SK-N-SH (cell line): ENCODE data around the gene KIF19. TPM values are rescaled to one million over a fixed set of nuclear protein-coding genes. Genes with fewer than 3 reads are reported as not detected.

ENCODE experiments used
- CTCF ChIA-PET: fragments of 300-600, 350-600 bp; formaldehyde crosslinking; extraction: SDS; loops from one replicate; lab custom pipeline; 2021; lab: Yijun Ruan, JAX
- POLR2A ChIA-PET: fragments of 350-600 bp; sonication (Branson Sonifier 250); formaldehyde crosslinking; extraction: SDS; loops from one replicate; lab custom pipeline; 2020; ENCODE audit warnings: antibody characterized with exemption, inconsistent platforms; lab: Yijun Ruan, JAX
- DNase-seq: peaks from one replicate; pipeline ENCODE4 v3.0.0; 2012
- H2AFZ ChIP-seq: fragments of 200-600 bp; sonication (generic); 2 replicates; pipeline ENCODE4 v1.8.1; 2016; ENCODE audit warnings: antibody characterized with exemption, mild to moderate bottlenecking, low read depth
- H3F3A ChIP-seq: fragments of 200-600 bp; sonication (generic); replicated peaks from 2 replicates; pipeline ENCODE3; 2016; ENCODE audit warnings: antibody characterized with exemption, mild to moderate bottlenecking; ENCODE audit not compliant: insufficient read depth
- H3K27ac ChIP-seq, 2 experiments: fragments of 200-500 bp in 1 of 2; fragments of 200-600 bp in 1 of 2; sonication (Bioruptor generic) in 1 of 2; sonication (generic), shearing (Covaris generic) in 1 of 2; 2 replicates each; pipeline versions ENCODE4 v1.5.1 to v1.6.1; 2014 to 2016; ENCODE audit warnings: low read depth in 2 of 2, inconsistent platforms in 1 of 2, low read length in 1 of 2, mild to moderate bottlenecking in 1 of 2, mixed read lengths in 1 of 2
- H3K27me3 ChIP-seq: fragments of 200-600 bp; sonication (generic), shearing (Covaris generic); 2 replicates; pipeline ENCODE4 v1.6.1; 2016; ENCODE audit warnings: mixed run types; ENCODE audit not compliant: insufficient read depth
- H3K36me3 ChIP-seq, 2 experiments: fragments of 200-500 bp in 1 of 2; fragments of 200-600 bp in 1 of 2; sonication (Bioruptor generic) in 1 of 2; sonication (generic) in 1 of 2; replicated peaks in 1 of 2; 2 replicates each; pipeline versions ENCODE3 to v1.5.1; 2014 to 2016; ENCODE audit warnings: low read length in 1 of 2, mild to moderate bottlenecking in 1 of 2; ENCODE audit not compliant: insufficient read depth in 2 of 2, control insufficient read depth in 1 of 2
- H3K4me1 ChIP-seq, 2 experiments: fragments of 200-500 bp in 1 of 2; fragments of 200-600 bp in 1 of 2; sonication (Bioruptor generic) in 1 of 2; sonication (generic), shearing (Covaris generic) in 1 of 2; 2 replicates each; pipeline versions ENCODE4 v1.5.1 to v1.6.1; 2014 to 2016; ENCODE audit warnings: low read depth in 1 of 2, low read length in 1 of 2, mixed run types in 1 of 2; ENCODE audit not compliant: insufficient read depth in 2 of 2, control insufficient read depth in 1 of 2
- H3K4me2 ChIP-seq: fragments of 200-600 bp; sonication (generic), shearing (Covaris generic); 2 replicates; pipeline ENCODE4 v1.6.1; 2017; ENCODE audit warnings: mixed run types
- H3K4me3 ChIP-seq, 2 experiments: fragments of 200-500 bp in 1 of 2; fragments of 200-600 bp in 1 of 2; sonication (Bioruptor generic) in 1 of 2; sonication (generic), shearing (Covaris generic) in 1 of 2; 2 replicates each; pipeline versions ENCODE4 v1.5.1 to v1.8.1; 2014 to 2016; ENCODE audit warnings: low read depth in 2 of 2, inconsistent platforms in 1 of 2, low read length in 1 of 2, mild to moderate bottlenecking in 1 of 2, mixed read lengths in 1 of 2, moderate library complexity in 1 of 2
- H3K79me2 ChIP-seq: fragments of 200-600 bp; sonication (generic); 2 replicates; pipeline ENCODE4 v1.8.1; 2017; ENCODE audit warnings: mild to moderate bottlenecking; ENCODE audit not compliant: insufficient read depth
- H3K9ac ChIP-seq: fragments of 200-600 bp; sonication (generic); 2 replicates; pipeline ENCODE4 v1.6.1; 2017; ENCODE audit warnings: mixed run types
- H3K9me2 ChIP-seq: fragments of 200-600 bp; sonication (generic); 2 replicates; pipeline ENCODE4 v1.6.1; 2017; ENCODE audit warnings: mixed run types
- H3K9me3 ChIP-seq: fragments of 200-600 bp; sonication (generic); 2 replicates; pipeline ENCODE4 v1.6.1; 2017; ENCODE audit warnings: mixed run types, mild to moderate bottlenecking, moderate library complexity
- H4K20me1 ChIP-seq: fragments of 200-600 bp; sonication (generic); 2 replicates; pipeline ENCODE4 v1.6.1; 2017; ENCODE audit warnings: mild to moderate bottlenecking, mixed run types; ENCODE audit not compliant: insufficient read depth
- CHD2 ChIP-seq: fragments of 150-350 bp; IDR thresholded peaks from 2 replicates; pipeline ENCODE4 v1.6.1; 2018; ENCODE audit warnings: low read length; ENCODE audit not compliant: partially characterized antibody
- FOSL2 ChIP-seq: IDR thresholded peaks from 2 replicates; pipeline ENCODE4 v1.4.0; 2012; ENCODE audit warnings: low read depth, mild to moderate bottlenecking, moderate library complexity, borderline replicate concordance
- FOXM1 ChIP-seq: IDR thresholded peaks from 2 replicates; pipeline ENCODE4 v1.4.0; 2012; ENCODE audit warnings: low read depth, mild to moderate bottlenecking
- MXI1 ChIP-seq: IDR thresholded peaks from 2 replicates; pipeline ENCODE4 v1.6.1; 2012; ENCODE audit warnings: mild to moderate bottlenecking, low read depth, low read length, improper control_type of control experiment
- POLR2AphosphoS5 ChIP-seq: IDR thresholded peaks from 2 replicates; pipeline ENCODE4 v1.6.1; 2012; ENCODE audit warnings: low read depth, low read length
- RCOR1 ChIP-seq: fragments of 150-350 bp; IDR thresholded peaks from 2 replicates; pipeline ENCODE4 v1.6.1; 2017; ENCODE audit warnings: antibody characterized with exemption, low read length
- RFX5 ChIP-seq: IDR thresholded peaks from 2 replicates; pipeline ENCODE4 v1.6.1; 2012; ENCODE audit warnings: mild to moderate bottlenecking, improper control_type of control experiment, low read length
- TAF1 ChIP-seq: IDR thresholded peaks from 2 replicates; pipeline ENCODE4 v1.6.1; 2012; ENCODE audit warnings: low read depth, mild to moderate bottlenecking, low read length, moderate library complexity, borderline replicate concordance
- TEAD4 ChIP-seq: IDR thresholded peaks from 2 replicates; pipeline ENCODE4 v1.4.0; 2012; ENCODE audit warnings: mild to moderate bottlenecking, borderline replicate concordance; ENCODE audit not compliant: insufficient read depth
- whole genome bisulfite sequencing: methylation state at CpG from one replicate; pipeline ENCODE4 v1.1.6; 2017; ENCODE audit warnings: low lambda C conversion rate; 5-methylcytosine and 5-hydroxymethylcytosine counted together
- polyA plus RNA-seq, 3 experiments: library from polyadenylated mRNA; depleted of rRNA; stranded (reverse); fragments of >200 nt; gene quantifications; 2 replicates each; pipeline ENCODE4 v1.2.3, GENCODE V29; 2012
- TF ChIP-seq, protein P1 (sequence below): IDR thresholded peaks from 2 replicates; pipeline ENCODE4 v1.4.0; 2012; ENCODE audit warnings: low read depth, borderline replicate concordance
- TF ChIP-seq, protein P2 (sequence below): fragments of 200-600 bp; sonication (generic); IDR thresholded peaks from 2 replicates; pipeline ENCODE4 v1.6.1; 2017; ENCODE audit warnings: antibody characterized with exemption, mild to moderate bottlenecking, moderate library complexity
- TF ChIP-seq, protein P3 (sequence below): IDR thresholded peaks from 2 replicates; pipeline ENCODE4 v1.4.0; 2012; ENCODE audit warnings: low read depth, borderline replicate concordance

KIF19 gene
- polyA plus RNA-seq, 1 of the 3 experiments (the other 2 are of a cell fraction) = not detected

DNA sequence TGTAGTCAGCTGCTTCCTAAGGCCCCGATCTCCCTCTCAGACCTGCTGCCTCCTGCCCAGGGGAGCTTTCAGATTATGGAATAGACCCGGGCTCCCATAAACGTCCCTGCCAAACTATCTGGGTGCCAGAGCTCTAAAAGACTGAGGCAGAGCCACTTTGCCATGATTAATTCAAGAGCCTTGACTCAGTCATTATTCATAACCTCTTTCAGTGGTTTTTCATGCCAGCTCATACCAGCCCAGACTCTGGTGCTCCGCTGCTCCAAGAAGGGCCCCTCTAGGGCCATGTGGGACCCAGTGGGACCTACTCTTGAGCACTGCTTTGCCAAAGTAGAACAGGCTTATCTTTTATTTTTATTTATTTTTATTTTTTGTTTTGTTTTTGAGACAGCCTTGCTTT, 28.1 kb upstream of the KIF19 start:
- TF ChIP-seq FOXM1 (no peak), TEAD4 (no peak), RCOR1 (no peak), TAF1 (no peak), CHD2 (no peak), MXI1 (no peak)
- TF ChIP-seq, protein P1, sequence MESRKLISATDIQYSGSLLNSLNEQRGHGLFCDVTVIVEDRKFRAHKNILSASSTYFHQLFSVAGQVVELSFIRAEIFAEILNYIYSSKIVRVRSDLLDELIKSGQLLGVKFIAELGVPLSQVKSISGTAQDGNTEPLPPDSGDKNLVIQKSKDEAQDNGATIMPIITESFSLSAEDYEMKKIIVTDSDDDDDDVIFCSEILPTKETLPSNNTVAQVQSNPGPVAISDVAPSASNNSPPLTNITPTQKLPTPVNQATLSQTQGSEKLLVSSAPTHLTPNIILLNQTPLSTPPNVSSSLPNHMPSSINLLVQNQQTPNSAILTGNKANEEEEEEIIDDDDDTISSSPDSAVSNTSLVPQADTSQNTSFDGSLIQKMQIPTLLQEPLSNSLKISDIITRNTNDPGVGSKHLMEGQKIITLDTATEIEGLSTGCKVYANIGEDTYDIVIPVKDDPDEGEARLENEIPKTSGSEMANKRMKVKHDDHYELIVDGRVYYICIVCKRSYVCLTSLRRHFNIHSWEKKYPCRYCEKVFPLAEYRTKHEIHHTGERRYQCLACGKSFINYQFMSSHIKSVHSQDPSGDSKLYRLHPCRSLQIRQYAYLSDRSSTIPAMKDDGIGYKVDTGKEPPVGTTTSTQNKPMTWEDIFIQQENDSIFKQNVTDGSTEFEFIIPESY = no peak
- TF ChIP-seq, protein P2, sequence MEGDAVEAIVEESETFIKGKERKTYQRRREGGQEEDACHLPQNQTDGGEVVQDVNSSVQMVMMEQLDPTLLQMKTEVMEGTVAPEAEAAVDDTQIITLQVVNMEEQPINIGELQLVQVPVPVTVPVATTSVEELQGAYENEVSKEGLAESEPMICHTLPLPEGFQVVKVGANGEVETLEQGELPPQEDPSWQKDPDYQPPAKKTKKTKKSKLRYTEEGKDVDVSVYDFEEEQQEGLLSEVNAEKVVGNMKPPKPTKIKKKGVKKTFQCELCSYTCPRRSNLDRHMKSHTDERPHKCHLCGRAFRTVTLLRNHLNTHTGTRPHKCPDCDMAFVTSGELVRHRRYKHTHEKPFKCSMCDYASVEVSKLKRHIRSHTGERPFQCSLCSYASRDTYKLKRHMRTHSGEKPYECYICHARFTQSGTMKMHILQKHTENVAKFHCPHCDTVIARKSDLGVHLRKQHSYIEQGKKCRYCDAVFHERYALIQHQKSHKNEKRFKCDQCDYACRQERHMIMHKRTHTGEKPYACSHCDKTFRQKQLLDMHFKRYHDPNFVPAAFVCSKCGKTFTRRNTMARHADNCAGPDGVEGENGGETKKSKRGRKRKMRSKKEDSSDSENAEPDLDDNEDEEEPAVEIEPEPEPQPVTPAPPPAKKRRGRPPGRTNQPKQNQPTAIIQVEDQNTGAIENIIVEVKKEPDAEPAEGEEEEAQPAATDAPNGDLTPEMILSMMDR = no peak
- TF ChIP-seq, all 33 proteins: peak for 0

DNA sequence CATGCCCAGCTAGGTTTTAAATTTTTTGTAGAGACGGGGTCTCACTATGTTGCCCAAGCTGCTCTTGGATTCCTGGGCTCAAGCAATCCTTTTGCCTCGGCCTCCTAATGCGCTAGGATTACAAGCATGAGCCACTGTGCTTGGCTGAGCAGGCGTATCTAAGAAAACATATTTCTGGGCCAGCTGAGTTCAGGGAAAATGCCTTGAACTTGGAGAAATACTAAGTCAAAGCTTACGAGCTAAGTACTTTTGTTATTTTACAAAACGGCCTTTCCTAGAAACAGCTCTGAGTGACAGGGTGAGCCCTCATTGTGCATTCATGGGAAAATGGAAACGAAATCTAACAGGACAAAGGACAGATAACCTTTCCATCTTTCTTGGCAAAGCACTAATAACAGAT, 27.2 kb upstream of the KIF19 start:
- H3F3A ChIP-seq = no peaks in the 10 kb centered on the region
- H3K4me2 ChIP-seq = no peak overlapping the region
- H3K9me2 ChIP-seq = no peaks in the 10 kb centered on the region
- H3K27me3 ChIP-seq = no peaks in the 10 kb centered on the region
- H3K9me3 ChIP-seq = peaks cover 4% of the 10 kb centered on the region; the same call in 1 of the 2 replicates
- no peak overlapping the region for H2AFZ ChIP-seq
- no peaks in the 10 kb centered on the region for H3K36me3 ChIP-seq
- ChIA-PET CTCF (interaction anchor here (0.5 to 7.8 kb wide), 17 partner anchors 10 to 235 kb away, joined by 3 to 93 read pairs (median 4); partner anchors contain the start of genes RPL38 and TTYH2), POLR2A (interaction anchor here (0.6 kb wide), 1 partner anchor 96 kb away, joined by 3 read pairs; the partner anchor contains the start of gene RPL38)
- H4K20me1 ChIP-seq = no peaks in the 10 kb centered on the region
- H3K4me1 ChIP-seq = peaks cover 0 to 3% of the 10 kb centered on the region in 2 experiments; a peak in 1 of 4 replicates
- no peak overlapping the region for H3K9ac ChIP-seq
- WGBS = 54% methylated on average over 7 of the region's 7 CpGs
- no peak overlapping the region for H3K27ac ChIP-seq
- DNase-seq = no peak
- TF ChIP-seq POLR2AphosphoS5 = no peak
- no peak for TF ChIP-seq TAF1
- TF ChIP-seq FOSL2 = no peak
- TF ChIP-seq, protein P3, sequence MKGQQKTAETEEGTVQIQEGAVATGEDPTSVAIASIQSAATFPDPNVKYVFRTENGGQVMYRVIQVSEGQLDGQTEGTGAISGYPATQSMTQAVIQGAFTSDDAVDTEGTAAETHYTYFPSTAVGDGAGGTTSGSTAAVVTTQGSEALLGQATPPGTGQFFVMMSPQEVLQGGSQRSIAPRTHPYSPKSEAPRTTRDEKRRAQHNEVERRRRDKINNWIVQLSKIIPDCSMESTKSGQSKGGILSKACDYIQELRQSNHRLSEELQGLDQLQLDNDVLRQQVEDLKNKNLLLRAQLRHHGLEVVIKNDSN = no peak
- TF ChIP-seq RFX5 = no peak
- no peak overlapping the region for H3K4me3 ChIP-seq
- H3K79me2 ChIP-seq = no peaks in the 10 kb centered on the region

More for the DNA sequence above, 28.1 kb upstream of the KIF19 start:
- Histone ChIP-seq H3K4me1 (peaks cover 0 to 3% of the 10 kb centered on the region in 2 experiments; a peak in 1 of 4 replicates), H3K36me3 (no peaks in the 10 kb centered on the region), H3K4me2 (no peak overlapping the region), H3K9me2 (no peaks in the 10 kb centered on the region), H3F3A (no peaks in the 10 kb centered on the region), H2AFZ (no peak overlapping the region), H3K4me3 (no peak overlapping the region), H3K9ac (no peak overlapping the region), H3K9me3 (peaks cover 4% of the 10 kb centered on the region; the same call in 1 of the 2 replicates), H4K20me1 (no peaks in the 10 kb centered on the region), H3K27me3 (no peaks in the 10 kb centered on the region), H3K79me2 (no peaks in the 10 kb centered on the region), H3K27ac (no peak overlapping the region)
- 23% methylated on average over 4 of the region's 4 CpGs for WGBS
- POLR2A ChIA-PET = interaction anchor here (0.6 kb wide), 1 partner anchor 88 kb away, joined by 3 read pairs; no protein-coding TSS in a partner anchor
- CTCF ChIA-PET = interaction anchor here (0.7 to 7.8 kb wide), 16 partner anchors 12 to 235 kb away, joined by 3 to 93 read pairs (median 7); partner anchors contain the start of genes RPL38 and TTYH2
- no peak for DNase-seq
